Upper lobe of left lung (tissue), 4 donors: ENCODE measurements around the gene ERCC6.

Source experiments
- CTCF ChIP-seq, 6 experiments: fragments of 450-650 bp in 4 of 6; fragments of 200-600 bp in 2 of 6; sonication (generic) in 2 of 6; IDR thresholded peaks; one replicate each; pipeline ENCODE4 v1.5.1; 2016 to 2019; ENCODE audit warnings: antibody characterized with exemption in 6 of 6
- EP300 ChIP-seq, 4 donors: sonication (generic); formaldehyde crosslinking; IDR thresholded peaks; one replicate each; pipeline ENCODE4 v1.5.1; 2017; ENCODE audit warnings: antibody characterized with exemption in 4 of 4, control low read depth in 2 of 4
- POLR2A ChIP-seq, 4 donors: fragments of 450-650 bp; IDR thresholded peaks; one replicate each; pipeline ENCODE4 v1.5.1; 2016 to 2017; ENCODE audit warnings: antibody characterized with exemption in 4 of 4, mild to moderate bottlenecking in 2 of 4
- POLR2AphosphoS5 ChIP-seq, 2 donors: sonication (generic); formaldehyde crosslinking; IDR thresholded peaks; one replicate each; pipeline ENCODE4 v1.5.1; 2017; ENCODE audit warnings: antibody characterized with exemption in 2 of 2

DNA sequence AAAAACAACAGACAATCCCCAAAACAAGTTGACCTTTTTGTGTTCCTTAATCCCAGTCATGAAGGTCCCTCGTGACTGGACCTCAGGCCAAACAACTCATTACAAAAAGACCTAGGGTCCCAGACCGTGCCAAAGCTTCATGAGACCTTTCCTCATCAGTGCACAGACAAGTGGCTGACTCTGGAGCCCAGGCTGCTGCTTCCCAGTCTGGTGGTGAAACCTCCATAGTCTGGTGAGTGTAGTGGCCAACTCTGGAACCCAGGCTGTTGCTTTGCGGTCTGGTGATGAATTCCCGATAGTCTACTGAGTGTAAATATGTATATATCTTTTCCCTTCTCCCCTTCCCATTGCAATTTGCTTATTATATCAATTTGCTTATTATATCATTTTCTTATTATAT is 49.1 kb upstream of the ERCC6 start:
- TF ChIP-seq POLR2A (IDR thresholded peaks at IDR 0.05), result no peak
- TF ChIP-seq CTCF (IDR thresholded peaks at IDR 0.05), result no peak
- TF ChIP-seq POLR2AphosphoS5 (IDR thresholded peaks at IDR 0.05), result no peak
- TF ChIP-seq EP300 (IDR thresholded peaks at IDR 0.05), result no peak
